Right lobe of liver (tissue), 4 donors: ENCODE results near the gene ATAD3A.

Experiments
- CTCF ChIP-seq, 4 donors: fragments of 200-600 bp in 3 of 4; fragments of 450-650 bp in 1 of 4; IDR thresholded peaks; one replicate each; pipeline versions ENCODE4 v1.5.1 to v1.8.0; 2016 to 2022; ENCODE audit warnings: antibody characterized with exemption in 4 of 4, mild to moderate bottlenecking in 2 of 4
- POLR2A ChIP-seq: fragments of 450-650 bp; IDR thresholded peaks from one replicate; pipeline ENCODE4 v1.6.1; 2017; ENCODE audit warnings: antibody characterized with exemption, mild to moderate bottlenecking
- donor health status: DM: no; HTN: no; CAD: no.
- donor health status: DM: no; HTN: no; CAD: no.
- donor health status: DM: no; HTN: yes; CAD: no.

GRCh38 chr1:1490633-1491230 lies 21.2 kb upstream of the ATAD3A start:
- no peak for TF ChIP-seq POLR2A
- TF ChIP-seq CTCF (IDR thresholded peaks at IDR 0.05): no peak
